Fibroblast of skin of right quadriceps (primary cell): ENCODE results near the gene RUNX1.

Experiments used
- DNase-seq: peaks from one replicate; pipeline ENCODE4 v3.0.0-alpha.2; 2013

The RUNX1 gene

GRCh38 chr21:34915364-34915841 lies 133.7 kb downstream of the RUNX1 start:
- DNase-seq = peak; percentile 92

GRCh38 chr21:34914239-34914638 lies 134.9 kb downstream of the RUNX1 start:
- DNase-seq = no peak

GRCh38 chr21:34913811-34914210 lies 135.3 kb downstream of the RUNX1 start:
- peak; percentile 97 for DNase-seq

- DNase-seq = peak; percentile 55
These were observed 136.8 kb downstream of the RUNX1 start for GRCh38 chr21:34912022-34912945.

- no peak for DNase-seq
These were observed 137.7 kb downstream of the RUNX1 start for GRCh38 chr21:34911360-34911759.

GRCh38 chr21:34910396-34910795 lies 138.7 kb downstream of the RUNX1 start:
- DNase-seq = no peak

GRCh38 chr21:34909492-34910292 lies 139.4 kb downstream of the RUNX1 start:
- peak; percentile 32 for DNase-seq

- peak; percentile 55 for DNase-seq
These were observed 140.6 kb downstream of the RUNX1 start for GRCh38 chr21:34908419-34909055.

GRCh38 chr21:34907461-34908418 lies 141.4 kb downstream of the RUNX1 start:
- no peak for DNase-seq

GRCh38 chr21:34906401-34906800 lies 142.7 kb downstream of the RUNX1 start:
- DNase-seq = no peak

GRCh38 chr21:34905218-34905537 lies 143.9 kb downstream of the RUNX1 start:
- no peak for DNase-seq

- DNase-seq = no peak
These were observed 144.4 kb downstream of the RUNX1 start for GRCh38 chr21:34904526-34905217.

- peak; percentile 80 for DNase-seq
These were observed 148.7 kb downstream of the RUNX1 start for GRCh38 chr21:34900376-34900775.

- DNase-seq = no peak
These were observed 149.3 kb downstream of the RUNX1 start for GRCh38 chr21:34899760-34900159.

- DNase-seq = no peak
These were observed 149.8 kb downstream of the RUNX1 start for GRCh38 chr21:34899302-34899701.

GRCh38 chr21:34897828-34898227 lies 151.3 kb downstream of the RUNX1 start:
- no peak for DNase-seq

GRCh38 chr21:34894401-34894800 lies 154.7 kb downstream of the RUNX1 start:
- no peak for DNase-seq

GRCh38 chr21:34892209-34892608 lies 156.9 kb downstream of the RUNX1 start:
- DNase-seq = peak; percentile 46

GRCh38 chr21:34891613-34891943 lies 157.5 kb downstream of the RUNX1 start:
- DNase-seq = no peak

GRCh38 chr21:34890724-34891612 lies 158.1 kb downstream of the RUNX1 start:
- peak; percentile 73 for DNase-seq

GRCh38 chr21:34890470-34890723 lies 158.7 kb downstream of the RUNX1 start:
- no peak for DNase-seq
